ENCODE results near the gene C2orf72. TPM values are rescaled to one million over a fixed set of nuclear protein-coding genes. Genes with fewer than 3 reads are reported as not detected.
A peak's percentile ranks its signal among the peaks of the same experiment; 100 is the strongest.

The C2orf72 gene
- total and polyA plus RNA-seq, 2 of the 13 experiments (the other 11 are each of a cell fraction or from before 2014, with no cell fraction given): 147 to 203 TPM

- TF ChIP-seq, protein P1, sequence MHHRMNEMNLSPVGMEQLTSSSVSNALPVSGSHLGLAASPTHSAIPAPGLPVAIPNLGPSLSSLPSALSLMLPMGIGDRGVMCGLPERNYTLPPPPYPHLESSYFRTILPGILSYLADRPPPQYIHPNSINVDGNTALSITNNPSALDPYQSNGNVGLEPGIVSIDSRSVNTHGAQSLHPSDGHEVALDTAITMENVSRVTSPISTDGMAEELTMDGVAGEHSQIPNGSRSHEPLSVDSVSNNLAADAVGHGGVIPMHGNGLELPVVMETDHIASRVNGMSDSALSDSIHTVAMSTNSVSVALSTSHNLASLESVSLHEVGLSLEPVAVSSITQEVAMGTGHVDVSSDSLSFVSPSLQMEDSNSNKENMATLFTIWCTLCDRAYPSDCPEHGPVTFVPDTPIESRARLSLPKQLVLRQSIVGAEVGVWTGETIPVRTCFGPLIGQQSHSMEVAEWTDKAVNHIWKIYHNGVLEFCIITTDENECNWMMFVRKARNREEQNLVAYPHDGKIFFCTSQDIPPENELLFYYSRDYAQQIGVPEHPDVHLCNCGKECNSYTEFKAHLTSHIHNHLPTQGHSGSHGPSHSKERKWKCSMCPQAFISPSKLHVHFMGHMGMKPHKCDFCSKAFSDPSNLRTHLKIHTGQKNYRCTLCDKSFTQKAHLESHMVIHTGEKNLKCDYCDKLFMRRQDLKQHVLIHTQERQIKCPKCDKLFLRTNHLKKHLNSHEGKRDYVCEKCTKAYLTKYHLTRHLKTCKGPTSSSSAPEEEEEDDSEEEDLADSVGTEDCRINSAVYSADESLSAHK (CRISPR knock-in tag; IDR thresholded peaks at IDR 0.05; ENCODE audit: borderline replicate concordance): no peak
- TF ChIP-seq FOXJ3 (CRISPR knock-in tag; IDR thresholded peaks at IDR 0.05; ENCODE audit: borderline replicate concordance) (no peak; the same call in 1 of the 2 replicates), JUND (CRISPR knock-in tag; IDR thresholded peaks at IDR 0.05) (no peak), TEAD2 (CRISPR knock-in tag; IDR thresholded peaks at IDR 0.05) (no peak), ZMAT3 (CRISPR knock-in tag; conservative IDR thresholded peaks at IDR 0.05) (peak; percentile 58; the same call in 1 of the 2 replicates), ZNF546 (CRISPR knock-in tag; conservative IDR thresholded peaks at IDR 0.05) (peak; percentile 84; the same call in 1 of the 2 replicates), ZNF781 (CRISPR knock-in tag; IDR thresholded peaks at IDR 0.05; ENCODE audit: borderline replicate concordance, not compliant biosample characterization) (no peak), NCOA5 (CRISPR knock-in tag; IDR thresholded peaks at IDR 0.05) (no peak), TARDBP (CRISPR knock-in tag; IDR thresholded peaks at IDR 0.05) (peak; percentile 95), ZNF205 (CRISPR knock-in tag; IDR thresholded peaks at IDR 0.05) (peak; percentile 72), GATA4 (IDR thresholded peaks at IDR 0.05; ENCODE audit: borderline replicate concordance, low read depth) (no peak), POLR2G (IDR thresholded peaks at IDR 0.05; ENCODE audit: low read depth, low read length) (peak; percentile 87), CENPX (CRISPR knock-in tag; IDR thresholded peaks at IDR 0.05) (no peak), ZNF468 (CRISPR knock-in tag; IDR thresholded peaks at IDR 0.05) (no peak), ZNF768 (CRISPR knock-in tag; IDR thresholded peaks at IDR 0.05) (no peak; the same call in 1 of the 2 replicates), ZKSCAN1 (IDR thresholded peaks at IDR 0.05; ENCODE audit: low read length) (no peak)
- TF ChIP-seq, protein P2, sequence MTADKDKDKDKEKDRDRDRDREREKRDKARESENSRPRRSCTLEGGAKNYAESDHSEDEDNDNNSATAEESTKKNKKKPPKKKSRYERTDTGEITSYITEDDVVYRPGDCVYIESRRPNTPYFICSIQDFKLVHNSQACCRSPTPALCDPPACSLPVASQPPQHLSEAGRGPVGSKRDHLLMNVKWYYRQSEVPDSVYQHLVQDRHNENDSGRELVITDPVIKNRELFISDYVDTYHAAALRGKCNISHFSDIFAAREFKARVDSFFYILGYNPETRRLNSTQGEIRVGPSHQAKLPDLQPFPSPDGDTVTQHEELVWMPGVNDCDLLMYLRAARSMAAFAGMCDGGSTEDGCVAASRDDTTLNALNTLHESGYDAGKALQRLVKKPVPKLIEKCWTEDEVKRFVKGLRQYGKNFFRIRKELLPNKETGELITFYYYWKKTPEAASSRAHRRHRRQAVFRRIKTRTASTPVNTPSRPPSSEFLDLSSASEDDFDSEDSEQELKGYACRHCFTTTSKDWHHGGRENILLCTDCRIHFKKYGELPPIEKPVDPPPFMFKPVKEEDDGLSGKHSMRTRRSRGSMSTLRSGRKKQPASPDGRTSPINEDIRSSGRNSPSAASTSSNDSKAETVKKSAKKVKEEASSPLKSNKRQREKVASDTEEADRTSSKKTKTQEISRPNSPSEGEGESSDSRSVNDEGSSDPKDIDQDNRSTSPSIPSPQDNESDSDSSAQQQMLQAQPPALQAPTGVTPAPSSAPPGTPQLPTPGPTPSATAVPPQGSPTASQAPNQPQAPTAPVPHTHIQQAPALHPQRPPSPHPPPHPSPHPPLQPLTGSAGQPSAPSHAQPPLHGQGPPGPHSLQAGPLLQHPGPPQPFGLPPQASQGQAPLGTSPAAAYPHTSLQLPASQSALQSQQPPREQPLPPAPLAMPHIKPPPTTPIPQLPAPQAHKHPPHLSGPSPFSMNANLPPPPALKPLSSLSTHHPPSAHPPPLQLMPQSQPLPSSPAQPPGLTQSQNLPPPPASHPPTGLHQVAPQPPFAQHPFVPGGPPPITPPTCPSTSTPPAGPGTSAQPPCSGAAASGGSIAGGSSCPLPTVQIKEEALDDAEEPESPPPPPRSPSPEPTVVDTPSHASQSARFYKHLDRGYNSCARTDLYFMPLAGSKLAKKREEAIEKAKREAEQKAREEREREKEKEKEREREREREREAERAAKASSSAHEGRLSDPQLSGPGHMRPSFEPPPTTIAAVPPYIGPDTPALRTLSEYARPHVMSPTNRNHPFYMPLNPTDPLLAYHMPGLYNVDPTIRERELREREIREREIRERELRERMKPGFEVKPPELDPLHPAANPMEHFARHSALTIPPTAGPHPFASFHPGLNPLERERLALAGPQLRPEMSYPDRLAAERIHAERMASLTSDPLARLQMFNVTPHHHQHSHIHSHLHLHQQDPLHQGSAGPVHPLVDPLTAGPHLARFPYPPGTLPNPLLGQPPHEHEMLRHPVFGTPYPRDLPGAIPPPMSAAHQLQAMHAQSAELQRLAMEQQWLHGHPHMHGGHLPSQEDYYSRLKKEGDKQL (CRISPR knock-in tag; IDR thresholded peaks at IDR 0.05; ENCODE audit: low read depth): peak; percentile 21; the same call in 1 of the 2 replicates
Measured at GRCh38 chr2:231056453-231057416, 19.4 kb downstream of the C2orf72 start, which contains the start of gene PSMD1 (continued).

All from HepG2 (cell line).